NCI-H2227 treated with DMSO at 0.1 percent for 48 hours (cell line): ENCODE measurements around the gene ST3GAL6.

Experiments
- DNase-seq: peaks from one replicate; lab custom pipeline; 2025; lab: John Stamatoyannopoulos, UW

Gene ST3GAL6, protein sequence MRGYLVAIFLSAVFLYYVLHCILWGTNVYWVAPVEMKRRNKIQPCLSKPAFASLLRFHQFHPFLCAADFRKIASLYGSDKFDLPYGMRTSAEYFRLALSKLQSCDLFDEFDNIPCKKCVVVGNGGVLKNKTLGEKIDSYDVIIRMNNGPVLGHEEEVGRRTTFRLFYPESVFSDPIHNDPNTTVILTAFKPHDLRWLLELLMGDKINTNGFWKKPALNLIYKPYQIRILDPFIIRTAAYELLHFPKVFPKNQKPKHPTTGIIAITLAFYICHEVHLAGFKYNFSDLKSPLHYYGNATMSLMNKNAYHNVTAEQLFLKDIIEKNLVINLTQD

DNA sequence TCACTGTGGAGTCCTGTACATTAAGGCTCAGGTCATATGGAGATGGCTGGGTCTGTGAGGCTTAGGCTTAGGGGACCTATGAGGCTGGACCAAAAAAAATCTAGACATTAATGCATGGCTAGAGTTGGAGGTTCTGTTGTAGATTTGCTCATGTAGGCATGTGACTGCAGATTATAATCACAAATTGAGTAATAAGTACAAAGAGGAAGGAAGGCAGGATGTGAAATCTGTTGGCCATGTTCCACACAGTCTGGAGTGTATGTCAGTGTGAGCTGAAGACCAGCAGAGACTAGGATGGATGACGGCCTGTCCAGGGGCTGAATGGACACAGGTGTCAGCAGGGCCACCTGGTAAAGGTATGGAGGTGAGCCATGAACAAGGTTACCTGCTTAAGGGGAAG is at the start of gene ST3GAL6:
Gene ST3GAL6 (plus strand): TSS at position 265 of the 400 bp plus-strand sequence. CDS start 5,101 bp downstream, outside the sequence.
- no peak for DNase-seq

DNA sequence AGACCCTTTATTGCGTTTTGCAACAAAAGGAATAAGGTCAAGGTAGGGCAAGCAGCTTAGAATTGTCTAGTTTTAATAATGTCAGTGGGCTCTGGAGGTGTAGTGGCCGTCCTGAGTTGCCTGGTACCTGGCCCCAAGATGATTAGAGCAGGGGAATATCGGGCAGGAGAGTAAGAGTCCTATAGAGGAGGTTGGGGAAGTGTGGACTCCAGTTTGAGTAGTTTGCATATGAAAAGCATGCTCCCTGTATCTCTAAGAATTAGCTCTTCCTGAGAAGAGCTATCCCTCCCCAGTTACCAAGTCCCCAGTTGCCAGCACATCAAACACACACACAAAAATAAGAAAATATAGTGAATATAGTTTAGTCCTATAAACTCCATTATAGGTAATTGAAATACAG is 49.2 kb upstream of the ST3GAL6 start:
- DNase-seq = no peak

DNA sequence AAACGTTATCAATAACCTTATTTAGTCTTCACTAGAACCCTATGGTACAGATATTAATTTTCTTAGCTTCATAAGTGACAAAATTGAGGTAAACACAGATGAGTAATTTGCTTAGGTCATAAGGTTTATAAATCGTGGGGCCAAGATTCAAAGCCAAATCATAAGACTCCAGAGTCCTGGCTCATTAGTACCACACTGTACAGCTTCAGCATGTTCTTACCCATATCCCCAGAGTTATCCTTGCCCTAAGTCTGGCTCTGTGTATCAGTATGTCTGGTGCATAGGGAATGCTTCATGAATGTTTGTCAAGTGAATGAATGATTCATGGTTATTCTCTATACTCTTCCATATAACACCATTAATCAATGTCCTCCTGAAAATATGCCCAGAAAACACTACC is 45.6 kb upstream of the ST3GAL6 start:
- DNase-seq = no peak

DNA sequence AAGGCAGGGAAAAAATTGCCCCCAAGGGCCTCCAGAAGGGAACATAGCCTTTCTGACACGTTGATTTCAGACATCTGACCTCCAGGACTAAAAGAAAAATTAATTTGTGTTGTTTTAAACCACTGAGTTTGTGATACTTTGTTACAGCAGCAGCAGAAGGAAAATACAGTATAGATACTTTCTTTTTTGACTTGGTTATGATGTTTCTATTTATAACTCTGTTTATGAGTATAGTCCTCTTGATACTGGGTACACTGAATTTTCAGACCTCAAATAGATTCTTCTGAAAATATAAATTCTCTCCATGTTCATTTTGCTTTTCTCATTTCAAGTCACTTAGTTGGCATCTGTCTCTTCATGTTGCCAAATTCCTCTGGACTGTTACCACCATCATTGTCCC is 44.4 kb upstream of the ST3GAL6 start:
- DNase-seq = no peak

DNA sequence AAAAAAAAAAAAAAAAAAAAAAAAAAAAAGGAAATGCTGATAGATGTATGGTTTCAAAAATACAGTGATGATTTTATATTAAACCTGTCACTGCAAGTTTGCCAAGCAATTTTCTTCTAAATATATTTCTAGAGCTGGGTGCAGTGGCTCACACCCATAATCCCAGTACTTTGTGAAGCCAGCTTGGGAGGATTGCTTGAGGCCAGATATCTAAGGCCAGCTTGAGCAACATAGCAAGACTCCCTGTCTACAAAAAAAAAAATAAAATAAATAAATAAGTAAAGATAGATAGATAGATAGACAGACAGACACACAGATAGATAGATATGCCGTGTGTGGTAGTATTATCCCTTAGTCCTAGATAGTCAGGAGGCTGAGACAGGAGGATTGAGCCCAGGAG is 41.4 kb upstream of the ST3GAL6 start:
- DNase-seq = no peak

DNA sequence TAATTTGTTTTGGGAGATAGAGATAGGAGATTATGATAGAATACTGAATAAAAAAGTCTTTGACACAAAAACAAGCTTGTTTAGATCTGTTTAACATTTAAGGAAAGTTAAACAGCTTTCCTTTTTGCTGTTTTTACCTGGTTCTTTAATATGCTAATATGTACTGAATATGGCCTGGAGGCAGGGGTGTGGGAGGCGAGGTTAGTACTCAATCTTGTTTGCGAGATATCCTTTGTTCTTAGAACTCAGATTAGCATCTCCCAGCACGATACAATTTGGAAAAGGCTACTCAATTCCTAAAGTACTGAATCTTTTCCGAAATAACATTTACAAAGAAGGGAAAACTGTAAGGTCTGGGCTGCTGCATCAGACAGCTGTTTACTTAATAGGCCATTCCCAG is 40.8 kb upstream of the ST3GAL6 start:
- DNase-seq = no peak

DNA sequence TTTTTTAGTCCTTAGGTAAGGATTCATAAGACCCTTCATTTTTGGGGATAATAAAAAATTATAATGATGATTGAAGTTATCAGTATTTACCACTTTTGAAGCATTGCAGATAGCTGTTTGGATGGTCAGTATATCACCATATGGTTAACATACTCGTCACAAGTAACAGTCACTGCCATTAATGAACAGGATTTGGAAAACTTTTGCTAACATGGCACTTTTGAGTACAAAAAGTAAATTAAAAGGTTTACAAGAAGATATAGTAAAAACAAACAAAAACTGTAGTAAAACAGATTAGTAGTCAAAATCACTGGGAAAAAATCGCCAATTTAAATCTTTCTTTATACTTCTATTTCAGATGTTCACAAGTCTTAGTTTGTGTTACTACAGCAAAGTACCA is 37.8 kb upstream of the ST3GAL6 start:
- DNase-seq = no peak

DNA sequence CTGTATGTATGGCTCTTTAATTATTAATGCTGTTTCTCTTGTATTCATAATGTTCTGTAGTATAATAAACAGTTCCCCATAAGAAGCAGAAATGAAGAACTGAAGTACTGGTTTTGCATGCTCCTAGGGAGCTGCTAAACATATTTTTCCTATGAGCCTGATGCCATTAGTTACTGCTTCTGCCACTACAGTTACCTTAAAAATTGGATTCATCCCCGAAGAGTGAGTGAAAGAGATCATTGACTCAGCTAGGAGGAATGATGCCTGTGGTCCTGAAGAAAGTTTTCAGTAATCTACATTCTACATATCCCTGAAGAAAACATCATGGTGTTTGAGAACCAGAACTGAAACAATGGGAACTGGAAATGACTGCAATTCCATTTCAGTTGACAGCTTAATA is 37.1 kb upstream of the ST3GAL6 start:
- no peak for DNase-seq

DNA sequence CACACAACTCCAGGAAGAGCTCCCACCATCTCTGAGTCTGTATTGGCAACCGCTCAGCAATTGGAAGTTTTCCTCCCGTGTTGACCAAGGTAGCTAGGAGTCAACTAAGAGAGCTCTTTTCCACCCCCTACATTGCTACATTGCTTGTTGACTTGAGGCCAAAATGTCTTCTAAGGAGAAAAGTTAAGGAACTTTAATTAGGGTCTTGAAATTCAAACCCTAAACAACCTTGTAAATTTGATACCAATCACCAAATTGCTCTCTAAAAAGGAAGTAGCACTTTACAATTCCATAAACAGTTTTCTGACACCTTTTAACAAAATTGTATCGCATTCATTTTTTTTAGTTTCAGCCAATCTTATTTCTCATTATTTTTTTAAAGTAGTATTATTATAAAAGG is 35.5 kb upstream of the ST3GAL6 start:
- no peak for DNase-seq

DNA sequence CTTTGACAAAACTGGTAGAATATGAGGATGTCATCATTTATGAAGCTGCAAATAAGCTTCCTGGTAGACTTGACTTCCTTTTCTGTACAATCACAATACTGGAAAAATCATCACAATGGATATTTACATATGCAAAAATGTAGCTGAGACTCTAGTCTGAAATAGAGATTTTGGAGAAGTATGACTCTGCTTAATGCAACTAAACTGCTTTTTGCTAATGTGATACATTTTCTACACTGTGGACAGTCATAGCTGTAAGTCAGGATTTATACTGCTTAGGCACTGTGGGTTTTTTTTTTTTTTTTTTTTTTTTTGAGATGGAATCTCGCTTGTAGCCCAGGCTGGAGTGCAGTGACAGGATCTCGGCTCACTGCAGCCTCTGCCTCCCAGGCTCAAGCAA is 34.5 kb upstream of the ST3GAL6 start:
- DNase-seq = no peak

DNA sequence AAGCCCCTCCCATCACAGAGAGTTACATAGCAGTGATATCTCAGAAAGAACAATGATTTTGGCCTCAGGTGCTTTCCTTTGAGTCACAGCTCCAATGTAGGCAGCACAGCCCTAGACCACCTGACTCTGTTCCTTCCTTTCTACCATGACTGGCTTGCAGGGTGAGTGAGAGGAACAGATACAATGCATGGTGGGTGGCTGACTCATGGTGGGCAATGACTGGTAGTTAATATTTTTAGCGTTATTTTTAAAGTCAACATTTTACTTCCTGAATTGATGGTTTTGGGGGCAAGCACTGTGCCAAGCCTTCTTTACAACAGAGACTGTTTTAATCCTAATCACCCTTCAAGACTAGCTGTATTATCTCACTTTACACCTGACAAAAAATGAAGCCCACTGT is 32.8 kb upstream of the ST3GAL6 start:
- DNase-seq = no peak

DNA sequence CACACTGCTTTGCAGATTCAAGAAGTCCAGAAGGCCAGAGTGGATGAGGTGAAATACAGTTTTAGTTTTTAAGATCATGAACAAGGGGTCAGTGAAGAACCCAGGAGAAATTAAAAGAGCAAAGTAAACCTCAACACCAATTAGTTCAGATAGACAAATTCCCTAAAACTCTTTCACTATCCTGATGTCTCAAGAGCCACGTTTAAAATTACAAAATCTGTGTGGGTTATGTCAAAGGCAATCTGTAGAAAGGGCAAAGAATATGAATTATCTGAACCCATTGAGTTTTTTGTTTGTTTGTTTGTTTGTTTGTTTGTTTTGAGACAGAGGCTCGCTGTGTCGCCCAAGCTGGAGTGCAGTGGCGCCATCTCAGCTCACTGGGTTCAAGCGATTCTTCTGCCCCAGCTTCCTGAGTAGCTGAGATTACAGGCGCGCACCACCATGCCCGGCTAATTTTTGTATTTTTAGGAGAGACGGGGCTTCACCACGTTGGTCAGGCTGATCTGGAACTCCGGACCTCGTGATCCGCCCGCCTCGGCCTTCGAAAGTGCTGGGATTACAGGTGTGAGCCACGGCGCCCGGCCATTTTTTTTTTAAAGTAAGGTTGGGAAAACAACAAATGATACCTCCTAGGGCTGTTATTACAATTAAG is 32.1 kb upstream of the ST3GAL6 start:
- no peak for DNase-seq

DNA sequence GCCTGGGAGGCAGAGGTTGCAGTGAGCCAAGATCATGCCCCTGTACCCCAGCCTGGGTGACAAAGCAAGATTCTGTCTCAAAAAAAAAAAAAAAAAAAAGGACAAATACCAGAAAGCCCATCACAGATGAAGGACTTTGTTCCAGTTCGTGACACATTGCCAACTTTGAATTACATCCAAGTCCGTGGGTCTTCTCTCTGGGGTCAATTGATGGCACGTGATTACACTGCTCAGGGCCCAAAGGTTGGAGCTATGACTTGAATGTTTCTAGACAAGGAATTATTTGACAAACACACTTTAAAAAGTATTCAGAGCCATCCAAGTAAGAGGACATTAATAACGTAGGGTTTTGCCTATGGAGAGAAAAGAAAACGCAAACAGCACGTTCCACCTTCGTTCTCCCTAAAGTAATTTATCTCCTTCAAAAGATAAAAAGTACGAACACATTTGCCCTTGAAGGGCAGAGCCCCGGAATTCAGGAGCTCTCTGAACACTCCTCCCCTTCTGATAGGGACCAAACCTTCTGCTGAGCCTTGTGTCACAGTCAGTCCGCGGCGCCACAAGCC is 31.3 kb upstream of the ST3GAL6 start:
- DNase-seq = no peak

DNA sequence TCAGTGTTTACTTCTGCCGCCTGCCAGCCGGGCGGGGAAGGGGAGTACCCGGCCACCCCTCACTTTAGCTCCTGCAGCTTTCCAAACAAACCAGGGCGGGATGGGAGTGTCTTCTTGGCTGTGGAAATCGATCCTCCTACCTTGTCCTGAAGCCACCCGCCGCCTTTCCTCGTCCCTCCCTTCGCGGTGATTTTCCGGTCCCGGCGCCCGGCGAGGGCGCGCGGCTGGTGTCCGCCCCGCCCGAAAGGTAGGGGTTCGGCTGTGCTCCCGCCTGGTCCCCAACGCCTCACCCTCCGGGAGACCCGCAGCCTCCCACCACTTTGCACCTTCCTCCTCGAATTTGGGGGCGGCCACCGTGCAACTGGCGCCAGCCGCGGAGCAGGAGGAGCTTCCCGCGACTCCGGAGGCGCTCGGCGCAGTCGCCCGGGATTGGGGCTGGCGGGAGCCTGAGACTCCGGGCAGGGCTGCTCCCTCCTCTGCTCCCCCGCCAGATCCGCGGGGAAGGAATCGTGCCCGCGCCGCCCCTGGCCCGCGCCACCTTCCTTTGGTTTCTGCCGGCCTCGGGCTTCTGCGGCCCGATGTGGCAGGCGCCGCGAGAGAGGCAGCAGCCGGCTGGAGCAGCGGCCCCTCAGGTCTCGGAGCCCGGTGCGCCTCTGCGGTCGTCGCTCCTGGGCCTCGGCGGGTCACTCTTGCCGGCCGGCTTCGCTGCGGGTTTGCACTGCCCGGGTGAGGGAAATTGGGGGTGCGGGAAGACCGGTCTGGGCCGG is 30.7 kb upstream of the ST3GAL6 start:
- no peak for DNase-seq

DNA sequence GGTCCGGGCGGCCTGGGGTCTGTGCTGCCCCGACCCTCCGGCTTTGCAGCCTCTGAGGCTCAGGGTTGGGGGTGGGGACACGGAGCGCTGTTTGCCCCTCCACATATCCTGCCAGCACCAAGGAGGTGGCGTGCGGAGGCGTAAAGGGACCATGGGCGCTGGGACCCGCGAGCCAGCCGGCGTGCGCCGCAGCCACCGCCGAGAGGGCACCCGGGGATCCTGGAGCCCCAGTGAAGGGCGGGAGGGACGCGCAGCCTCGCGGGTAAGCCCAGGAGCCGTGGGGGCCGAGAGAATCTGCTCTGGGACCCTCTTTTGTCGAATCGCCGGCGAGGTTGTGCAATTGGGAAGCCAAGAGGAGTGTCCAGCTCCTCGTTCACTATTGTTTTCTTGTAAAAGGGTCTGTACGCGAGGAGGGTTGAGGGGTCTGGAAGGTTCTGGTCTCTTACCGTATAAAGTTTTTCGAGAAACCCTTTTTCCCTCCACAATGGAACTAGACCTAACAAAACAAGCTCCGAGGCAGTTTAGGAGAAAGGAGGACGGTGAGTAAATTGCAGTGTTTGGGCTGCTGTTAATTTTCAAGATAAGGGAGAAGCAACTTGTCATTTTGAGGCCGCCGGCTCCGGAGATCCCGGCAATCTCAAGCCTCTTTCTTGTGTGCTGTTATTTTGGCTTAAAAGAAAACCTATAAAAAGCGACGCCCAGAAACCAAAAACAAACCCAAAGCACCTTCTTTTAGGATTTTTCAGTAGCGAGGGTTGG is 29.9 kb upstream of the ST3GAL6 start:
- DNase-seq = no peak

DNA sequence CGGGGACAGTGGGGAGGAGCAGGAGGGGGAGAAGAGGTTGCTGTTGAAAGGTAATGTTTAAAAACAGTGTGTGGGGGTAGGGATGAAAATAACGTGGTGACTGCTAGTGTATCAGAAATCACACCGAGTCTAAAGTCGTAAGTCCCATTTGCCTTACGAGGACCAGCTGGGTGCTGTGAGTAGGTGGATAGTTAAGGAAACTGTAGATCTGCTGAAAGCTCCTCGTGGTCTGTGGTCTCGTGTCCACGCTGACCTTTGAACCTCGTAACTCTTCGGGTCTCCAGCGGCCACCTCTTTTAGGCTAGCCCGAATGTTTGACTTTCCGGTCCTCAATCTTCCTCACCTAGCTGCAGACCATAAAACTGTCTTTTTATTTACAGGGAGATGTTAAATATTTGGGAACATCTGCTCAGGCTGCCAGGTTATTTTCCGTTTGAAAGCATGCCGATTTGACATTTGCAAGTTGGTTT is 29.3 kb upstream of the ST3GAL6 start:
- no peak for DNase-seq

DNA sequence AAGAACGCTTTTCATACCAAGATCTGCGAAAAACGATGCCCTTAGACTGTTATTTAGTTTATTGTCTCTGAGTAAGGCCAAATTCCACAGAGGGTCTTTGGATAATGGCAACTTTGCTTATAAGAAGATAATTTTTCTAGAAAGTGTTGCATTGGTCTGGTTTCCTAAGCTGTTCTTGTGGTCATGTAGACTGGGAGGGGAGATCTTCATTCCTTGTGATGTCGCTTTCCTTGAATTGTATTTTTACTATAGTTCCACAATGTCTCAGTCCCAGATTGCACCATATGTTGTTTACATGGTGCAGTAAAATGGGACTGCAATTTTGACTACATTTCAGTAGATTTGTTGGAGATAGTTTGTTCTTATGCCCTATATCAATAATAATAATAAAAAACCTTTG is 28.8 kb upstream of the ST3GAL6 start:
- DNase-seq = no peak

DNA sequence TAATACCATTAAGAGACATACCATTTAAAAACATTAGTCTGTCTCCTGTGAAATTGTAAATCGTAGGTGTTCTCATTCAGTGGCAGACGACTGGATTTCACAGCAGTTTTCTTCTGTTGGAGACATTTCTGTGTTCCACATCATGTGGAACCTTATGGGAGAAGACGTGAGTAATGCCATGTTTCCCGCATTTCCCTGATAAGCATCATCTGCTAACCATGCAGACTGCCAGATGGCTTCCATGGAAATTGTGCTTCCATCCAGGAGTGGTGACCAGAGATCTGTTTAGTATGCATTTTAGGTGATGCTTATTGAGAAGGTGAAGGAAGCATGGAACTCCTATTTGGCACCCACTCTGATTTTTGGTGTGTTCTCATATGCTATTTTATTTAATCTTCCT is 28.4 kb upstream of the ST3GAL6 start:
- no peak for DNase-seq

DNA sequence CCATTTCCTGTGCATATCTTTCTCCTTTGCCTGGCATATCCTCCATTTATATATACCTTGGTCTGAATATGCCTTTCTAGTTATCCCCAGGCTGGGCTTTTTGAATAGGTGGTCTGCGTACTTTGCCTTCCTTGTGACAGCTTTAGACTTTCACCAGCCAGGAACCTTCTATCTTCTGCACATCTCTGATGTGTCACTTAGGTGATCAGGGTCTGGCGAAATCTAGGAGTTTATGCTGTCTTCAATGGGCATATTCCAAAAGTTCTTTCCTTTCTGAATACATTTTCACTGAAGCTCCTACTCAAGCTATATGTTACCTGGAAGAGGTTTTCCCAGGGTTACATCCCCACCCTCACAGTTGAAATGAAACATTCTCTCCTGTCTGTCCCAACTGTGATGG is 27.8 kb upstream of the ST3GAL6 start:
- DNase-seq = no peak

DNA sequence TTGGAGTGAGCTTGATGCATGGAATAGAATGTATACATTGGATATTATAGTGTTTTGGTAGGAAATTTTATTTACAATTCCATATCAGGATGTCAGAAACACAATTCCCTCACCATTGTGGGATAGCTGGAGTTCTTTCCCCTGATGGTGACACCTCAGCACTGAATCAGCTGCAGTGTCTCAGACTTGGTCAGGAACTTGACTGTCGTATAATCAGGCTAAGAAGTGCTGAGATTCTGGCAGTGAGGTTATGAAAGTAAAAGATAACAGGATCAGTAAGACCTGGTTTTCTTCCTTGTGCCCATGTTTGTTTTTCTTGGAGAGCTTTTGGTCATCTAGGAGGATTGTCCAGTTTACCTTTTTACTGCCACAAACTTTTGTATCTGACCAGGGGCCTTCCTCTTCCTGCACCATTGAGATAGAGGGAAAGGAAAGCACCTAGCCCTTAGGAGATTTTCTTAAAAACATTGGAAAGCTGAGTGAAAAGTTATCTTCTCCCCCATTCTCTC is 27.3 kb upstream of the ST3GAL6 start:
- no peak for DNase-seq

DNA sequence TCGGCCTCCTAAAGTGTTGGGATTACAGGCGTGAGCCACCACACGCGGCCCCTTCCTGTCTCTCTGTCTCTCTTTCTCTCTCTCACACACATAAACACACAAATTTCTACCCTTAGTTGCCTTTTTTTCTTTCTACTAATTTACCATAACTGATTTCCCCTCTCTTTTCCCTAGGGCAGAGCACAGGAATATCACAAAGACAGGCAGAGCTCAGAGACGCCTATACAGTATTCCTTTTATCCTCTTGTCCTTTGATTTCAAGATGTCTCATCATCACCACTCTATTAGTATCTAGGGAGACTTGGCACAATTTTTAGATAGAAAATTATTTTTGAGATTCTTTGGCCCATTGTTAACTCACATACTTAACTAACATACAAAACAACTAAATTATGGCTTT is 25.8 kb upstream of the ST3GAL6 start:
- DNase-seq = no peak

DNA sequence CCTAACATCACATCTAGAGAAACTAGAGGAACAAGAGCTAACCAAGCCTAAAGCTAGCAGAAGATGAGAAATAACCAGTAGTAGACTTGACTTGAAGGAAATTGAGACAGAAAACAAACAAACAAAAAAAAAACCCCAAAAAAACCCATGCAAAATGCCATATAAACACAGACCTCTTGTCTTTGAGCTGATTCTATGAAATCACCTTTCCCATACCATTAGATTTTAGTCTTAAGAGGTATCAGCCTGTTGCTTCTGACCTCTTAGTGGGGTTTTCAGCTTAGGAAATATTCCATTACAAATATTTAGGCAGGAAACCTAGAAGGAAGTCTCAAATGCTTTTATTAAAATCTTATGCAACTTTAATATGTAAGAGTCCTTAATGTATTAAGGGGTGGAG is 23.9 kb upstream of the ST3GAL6 start:
- no peak for DNase-seq
